H1 (cell line): Measurements from ENCODE around the gene TPP1. TPM values are rescaled to one million over a fixed set of nuclear protein-coding genes. Genes with fewer than 3 reads are reported as not detected.
A peak's percentile ranks its signal among the peaks of the same experiment; 100 is the strongest.

Experiments used
- CTCF ChIA-PET: fragments of 300-600 bp; sonication (Branson Sonifier 250); formaldehyde crosslinking; loops from one replicate; lab custom pipeline; 2021; ENCODE audit not compliant: partially characterized antibody; lab: Charles Lee
- POLR2A ChIA-PET: fragments of 300-600 bp; sonication (Branson Sonifier 250); formaldehyde crosslinking; loops from one replicate; lab custom pipeline; 2021; ENCODE audit warnings: inconsistent platforms; ENCODE audit not compliant: partially characterized antibody; lab: Charles Lee
- DNase-seq, 2 experiments: peaks; one replicate each; pipeline versions ENCODE4 v3.0.0 to v3.0.0-alpha.2; 2010 to 2022; ENCODE audit warnings: low spot score in 2 of 2, low read depth in 1 of 2, mixed read lengths in 1 of 2
- FAIRE-seq: peaks from 2 replicates; lab custom pipeline; 2011; peaks lifted over from hg19 to GRCh38; lab: Jason Lieb, UNC
- H2AFZ ChIP-seq: 2 replicates; pipeline ENCODE4 v1.8.1; 2012; ENCODE audit warnings: low read length, inconsistent platforms
- H2AK5ac ChIP-seq: 2 replicates; pipeline ENCODE4 v1.6.1; 2013; ENCODE audit warnings: low read depth, low read length
- H2BK120ac ChIP-seq: replicated peaks from 2 replicates; pipeline ENCODE3; 2013; ENCODE audit warnings: low read depth, low read length, inconsistent platforms
- H2BK12ac ChIP-seq: 2 replicates; pipeline ENCODE4 v1.6.1; 2013; ENCODE audit warnings: low read depth, low read length
- H2BK15ac ChIP-seq: 2 replicates; pipeline ENCODE4 v1.6.1; 2013; ENCODE audit warnings: low read length
- H2BK20ac ChIP-seq: 2 replicates; pipeline ENCODE4 v1.6.1; 2013; ENCODE audit warnings: low read length
- H2BK5ac ChIP-seq: 2 replicates; pipeline ENCODE4 v1.6.1; 2013; ENCODE audit warnings: low read depth, low read length
- H3K14ac ChIP-seq: 2 replicates; pipeline ENCODE4 v1.6.1; 2013; ENCODE audit warnings: inconsistent platforms; ENCODE audit not compliant: insufficient read length
- H3K18ac ChIP-seq: 2 replicates; pipeline ENCODE4 v1.6.1; 2013; ENCODE audit warnings: low read length; ENCODE audit errors: extremely low read depth
- H3K23ac ChIP-seq: 2 replicates; pipeline ENCODE4 v1.6.1; 2013; ENCODE audit warnings: inconsistent platforms; ENCODE audit not compliant: insufficient read length
- H3K23me2 ChIP-seq: 2 replicates; pipeline ENCODE4 v1.6.1; 2013; ENCODE audit warnings: low read depth, low read length
- H3K27ac ChIP-seq: 2 replicates; pipeline ENCODE4 v1.6.1; 2011; ENCODE audit warnings: low read depth, low read length, inconsistent platforms
- H3K27me3 ChIP-seq, 4 experiments: replicated peaks in 1 of 4; 1 replicate in 1 of 4; 2 replicates in 3 of 4; pipeline versions ENCODE4 v1.6.1 to v1.8.1; 2011 to 2013; ENCODE audit warnings: low read length in 3 of 4, mild to moderate bottlenecking in 3 of 4, inconsistent platforms in 2 of 4, mixed read lengths in 2 of 4, moderate library complexity in 1 of 4; ENCODE audit not compliant: control insufficient read depth in 3 of 4, insufficient read depth in 3 of 4; ENCODE audit errors: extremely low read depth in 1 of 4
- H3K36me3 ChIP-seq, 4 experiments: 2 replicates each; pipeline versions ENCODE4 v1.6.1 to v1.8.1; 2011 to 2013; ENCODE audit warnings: mild to moderate bottlenecking in 4 of 4, low read length in 3 of 4, moderate library complexity in 2 of 4, control low read depth in 1 of 4, inconsistent platforms in 1 of 4; ENCODE audit not compliant: insufficient read depth in 4 of 4, control insufficient read depth in 2 of 4
- H3K4ac ChIP-seq: replicated peaks from 2 replicates; pipeline ENCODE3; 2013; ENCODE audit warnings: low read length, low read depth, mixed read lengths, inconsistent platforms; ENCODE audit not compliant: insufficient read length
- H3K4me1 ChIP-seq, 4 experiments: replicated peaks in 1 of 4; 1 replicate in 1 of 4; 2 replicates in 3 of 4; pipeline versions ENCODE4 v1.6.1 to v1.8.1; 2011 to 2013; ENCODE audit warnings: low read length in 3 of 4, inconsistent platforms in 2 of 4, mixed read lengths in 1 of 4; ENCODE audit not compliant: insufficient read depth in 4 of 4, control insufficient read depth in 3 of 4
- H3K4me2 ChIP-seq, 2 experiments: 2 replicates each; pipeline versions ENCODE4 v1.6.1 to v1.8.1; 2011 to 2013; ENCODE audit warnings: low read depth in 2 of 2, low read length in 2 of 2, control low read depth in 1 of 2, inconsistent platforms in 1 of 2, mild to moderate bottlenecking in 1 of 2; ENCODE audit not compliant: insufficient read depth in 1 of 2
- H3K4me3 ChIP-seq, 4 experiments: fragments of 200-600, 300-600 bp in 1 of 4; sonication (generic), shearing (Covaris generic), sonication (Bioruptor Twin) in 1 of 4; 2 replicates each; pipeline versions ENCODE4 v1.5.1 to v1.8.1; 2011 to 2016; ENCODE audit warnings: low read length in 4 of 4, low read depth in 3 of 4, control low read depth in 2 of 4, inconsistent platforms in 2 of 4, mild to moderate bottlenecking in 2 of 4, mixed read lengths in 1 of 4, moderate library complexity in 1 of 4; ENCODE audit not compliant: insufficient read depth in 2 of 4; ENCODE audit errors: extremely low read depth in 1 of 4
- H3K56ac ChIP-seq: replicated peaks from 2 replicates; pipeline ENCODE3; 2013; ENCODE audit warnings: low read depth, mild to moderate bottlenecking, mixed read lengths, low read length, inconsistent platforms; ENCODE audit not compliant: insufficient read length
- H3K79me1 ChIP-seq: 2 replicates; pipeline ENCODE4 v1.6.1; 2013; ENCODE audit warnings: low read depth, low read length, control low read depth
- H3K79me2 ChIP-seq, 2 experiments: 2 replicates each; pipeline versions ENCODE4 v1.6.1 to v1.8.1; 2012 to 2013; ENCODE audit warnings: low read length in 2 of 2, mild to moderate bottlenecking in 2 of 2, inconsistent platforms in 1 of 2; ENCODE audit not compliant: insufficient read depth in 2 of 2, control insufficient read depth in 1 of 2
- H3K9ac ChIP-seq, 4 experiments: replicated peaks in 1 of 4; 1 replicate in 1 of 4; 2 replicates in 3 of 4; pipeline versions ENCODE4 v1.6.1 to v1.8.1; 2011 to 2013; ENCODE audit warnings: low read depth in 3 of 4, low read length in 3 of 4, control low read depth in 2 of 4, mild to moderate bottlenecking in 2 of 4, moderate library complexity in 2 of 4, inconsistent platforms in 1 of 4; ENCODE audit errors: extremely low read depth in 1 of 4
- H3K9me3 ChIP-seq, 2 experiments: 2 replicates each; pipeline versions ENCODE4 v1.6.1 to v1.8.1; 2012 to 2013; ENCODE audit warnings: mild to moderate bottlenecking in 2 of 2, moderate library complexity in 2 of 2, control low read depth in 1 of 2, inconsistent platforms in 1 of 2, low read depth in 1 of 2, low read length in 1 of 2, mixed read lengths in 1 of 2; ENCODE audit not compliant: insufficient read depth in 2 of 2
- H4K20me1 ChIP-seq, 2 experiments: replicated peaks in 1 of 2; 2 replicates each; pipeline versions ENCODE3 to v1.8.1; 2011 to 2013; ENCODE audit warnings: inconsistent platforms in 2 of 2, low read length in 2 of 2, mild to moderate bottlenecking in 1 of 2; ENCODE audit not compliant: insufficient read depth in 2 of 2, control insufficient read depth in 1 of 2
- H4K5ac ChIP-seq: 2 replicates; pipeline ENCODE4 v1.6.1; 2013; ENCODE audit warnings: low read length, low read depth, mixed read lengths, inconsistent platforms; ENCODE audit not compliant: insufficient read length
- H4K8ac ChIP-seq: 2 replicates; pipeline ENCODE4 v1.8.0; 2013; ENCODE audit warnings: mild to moderate bottlenecking, moderate library complexity, low read length, inconsistent platforms; ENCODE audit not compliant: insufficient read depth; ENCODE audit errors: extremely low read depth
- H4K91ac ChIP-seq: replicated peaks from 2 replicates; pipeline ENCODE3; 2013; ENCODE audit warnings: low read length, mixed read lengths, inconsistent platforms; ENCODE audit not compliant: insufficient read length
- NANOG ChIP-seq: IDR thresholded peaks from 2 replicates; pipeline ENCODE4 v1.6.1; 2011; ENCODE audit warnings: low read length, low read depth, mild to moderate bottlenecking, inconsistent platforms; ENCODE audit not compliant: insufficient read depth, poor library complexity, severe bottlenecking
- RAD21 ChIP-seq, 2 experiments: IDR thresholded peaks in 1 of 2; conservative IDR thresholded peaks in 1 of 2; 2 replicates each; pipeline ENCODE4 v1.6.1; 2011; ENCODE audit warnings: low read depth in 2 of 2, low read length in 2 of 2, improper control_type of control experiment in 1 of 2, inconsistent platforms in 1 of 2, mild to moderate bottlenecking in 1 of 2, moderate library complexity in 1 of 2
- WGBS, 2 experiments: shearing (Covaris generic) in 1 of 2; methylation state at CpG; one replicate each; pipeline versions ENCODE4 v1.1.6 to v1.1.7; 2013 to 2015; ENCODE audit warnings: low lambda C conversion rate in 2 of 2, mixed read lengths in 2 of 2, inconsistent platforms in 1 of 2, low coverage in 1 of 2, missing lambda C conversion rate in 1 of 2; ENCODE audit not compliant: insufficient replicate concordance in 2 of 2, insufficient coverage in 1 of 2, insufficient read length in 1 of 2; ENCODE audit errors: extremely low coverage in 1 of 2, missing lambda C conversion rate in 1 of 2; 5-methylcytosine and 5-hydroxymethylcytosine counted together
- polyA plus RNA-seq, 7 experiments: library from polyadenylated mRNA; depleted of rRNA in 3 of 7; stranded (reverse) in 5 of 7; unstranded in 2 of 7; fragments of >200 nt in 5 of 7; fragments of 200-250 nt in 2 of 7; gene quantifications; 1 replicate in 5 of 7; 2 replicates in 1 of 7; 4 replicates in 1 of 7; pipeline versions ENCODE4 v1.2.1 to v1.2.3, GENCODE V29; 2011 to 2013; ENCODE audit warnings: missing spikeins in 2 of 7, mixed read lengths in 2 of 7
- total RNA-seq: library from RNA; stranded (reverse); fragmentation: NEBNext Ultra II Directional; extraction: Animal tissue kit (Norgen Biotek cat#: 25700); gene quantifications from 2 replicates; pipeline ENCODE4 v1.2.1, GENCODE V29; 2021

TPP1 gene
- total and polyA plus RNA-seq, 2 of the 8 experiments (the other 6 are each of a cell fraction or from before 2014, with no cell fraction given): 36.1 to 77.5 TPM

GRCh38 chr11:6638429-6638828 is 19.2 kb upstream of the TPP1 start:
- no peaks in the 10 kb centered on the region for H3K9me3 ChIP-seq
- H3K18ac ChIP-seq: no peak overlapping the region
- no peaks in the 10 kb centered on the region for H3K79me2 ChIP-seq
- 0 out of 7 replicates have a peak overlapping the region, but pooled peaks of 1 of the 4 experiments have one; percentile 8 for H3K9ac ChIP-seq
- POLR2A ChIA-PET: interaction anchor here (0.6 to 1.2 kb wide), 3 partner anchors 18 to 27 kb away, joined by 3 to 4 read pairs (median 3); partner anchors contain the start of genes TAF10 and TPP1
- WGBS, 2 experiments: 83% methylated on average over 4 of the region's 4 CpGs; no CpG with 5 or more reads in 1 of the 2 experiments
- H3K4ac ChIP-seq: no peak overlapping the region
- no peak overlapping the region for H2AK5ac ChIP-seq
- no peak overlapping the region for H2BK12ac ChIP-seq
- FAIRE-seq (no peak), DNase-seq (no peak)
- H3K4me1 ChIP-seq: no peaks in the 10 kb centered on the region
- no peak overlapping the region for H2BK20ac ChIP-seq
- H4K20me1 ChIP-seq: peaks cover 0 to 2% of the 10 kb centered on the region in 2 experiments
- H4K91ac ChIP-seq: no peak overlapping the region
- no peaks in the 10 kb centered on the region; a peak in 1 of 8 replicates for H3K36me3 ChIP-seq
- TF ChIP-seq RAD21 (IDR thresholded peaks at IDR 0.05 in 1 of 2, conservative IDR thresholded peaks at IDR 0.05 in 1 of 2; ENCODE audit: low read depth in 2 of 2, low read length in 2 of 2) (peak in 1 of 2 experiments; percentile 13; a peak in 1 of 4 replicates), NANOG (no peak)
- H4K8ac ChIP-seq: no peak overlapping the region
- no peak overlapping the region for H3K14ac ChIP-seq
- no peaks in the 10 kb centered on the region; a peak in 1 of 7 replicates for H3K27me3 ChIP-seq
- H3K4me2 ChIP-seq: no peak overlapping the region
- H4K5ac ChIP-seq: no peak overlapping the region
- no peak overlapping the region for H2BK15ac ChIP-seq
- CTCF ChIA-PET: interaction anchor here (1.0 to 1.6 kb wide), 4 partner anchors 9 to 109 kb away, joined by 3 to 5 read pairs (median 4); partner anchors contain the start of gene DCHS1
- H2BK5ac ChIP-seq: no peak overlapping the region
- H3K23ac ChIP-seq: no peak overlapping the region
- H3K56ac ChIP-seq: no peak overlapping the region
- no peaks in the 10 kb centered on the region for H3K23me2 ChIP-seq
- no peak overlapping the region for H3K27ac ChIP-seq
- no peak overlapping the region for H3K4me3 ChIP-seq
- H3K79me1 ChIP-seq: no peaks in the 10 kb centered on the region
- no peak overlapping the region for H2BK120ac ChIP-seq
- no peak overlapping the region for H2AFZ ChIP-seq
